ENCODE results near the gene LCN2. TPM values are rescaled to one million over a fixed set of nuclear protein-coding genes. Genes with fewer than 3 reads are reported as not detected.

The LCN2 gene
- total RNA-seq, 2 donors from 2014 or later = not detected

DNA sequence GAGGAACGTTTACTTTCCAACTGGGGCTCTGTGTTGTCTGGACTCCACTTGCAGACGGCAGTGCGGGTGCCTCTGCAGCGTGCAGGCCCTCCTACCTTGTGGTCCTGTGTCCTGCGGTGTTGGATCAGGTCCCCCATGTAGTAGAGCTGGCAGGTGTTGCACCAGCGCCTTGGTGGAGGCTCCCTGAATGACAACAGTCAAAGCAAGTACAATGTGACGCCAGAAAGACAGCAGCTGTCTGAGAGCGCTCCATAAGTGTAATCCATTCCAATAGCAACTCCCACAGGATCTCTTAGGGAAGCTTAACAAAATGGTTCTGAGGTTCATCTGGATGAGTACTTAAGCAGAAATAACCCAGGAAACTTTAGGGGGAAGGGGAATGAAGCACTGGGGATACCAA, 20.7 kb downstream of the LCN2 start:
- peaks cover 55% of the 10 kb centered on the region for H3K36me3 ChIP-seq
- TF ChIP-seq CTCF (IDR thresholded peaks at IDR 0.05) = no peak

GRCh38 chr9:128174062-128174461, 24.8 kb downstream of the LCN2 start:
- TF ChIP-seq CTCF (IDR thresholded peaks at IDR 0.05) = no peak
- Histone ChIP-seq H3K27ac (no peak overlapping the region), H3K4me1 (no peaks in the 10 kb centered on the region), H3K4me3 (no peak overlapping the region), H3K27me3 (no peaks in the 10 kb centered on the region), H3K36me3 (peaks cover 61% of the 10 kb centered on the region), H3K9me3 (no peaks in the 10 kb centered on the region)
- no peak for DNase-seq (ENCODE audit: low spot score)

More for the DNA sequence above, 20.7 kb downstream of the LCN2 start:
- Histone ChIP-seq H3K9me3 (no peaks in the 10 kb centered on the region), H3K27ac (no peak overlapping the region), H3K4me3 (no peak overlapping the region), H3K27me3 (no peaks in the 10 kb centered on the region), H3K4me1 (no peaks in the 10 kb centered on the region)
- DNase-seq (ENCODE audit: low spot score) = no peak

- no peak overlapping the region for H3K4me3 ChIP-seq
- no peak for DNase-seq (ENCODE audit: low spot score)
These were observed 25.9 kb downstream of the LCN2 start for GRCh38 chr9:128175102-128175563.

DNA sequence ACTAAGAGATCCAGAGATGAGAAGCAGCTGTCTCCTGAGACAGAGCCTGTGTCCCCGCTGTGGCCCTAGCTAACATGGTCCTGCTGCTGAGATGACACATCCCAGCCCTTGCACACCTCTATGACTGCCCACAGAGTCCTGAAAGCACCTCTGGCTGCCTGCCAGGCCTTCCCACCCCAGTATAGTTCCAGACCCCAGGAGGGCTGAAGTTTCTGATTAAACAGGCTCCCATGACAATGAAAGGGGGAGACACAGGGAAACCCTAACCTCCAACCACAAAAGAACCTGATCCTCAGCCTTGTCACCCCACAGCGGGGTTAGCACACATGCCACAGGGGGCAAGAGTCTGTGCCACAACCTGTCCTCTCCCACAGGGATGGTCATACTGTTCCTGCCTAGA, 26.5 kb downstream of the LCN2 start:
- H3K4me3 ChIP-seq = no peak overlapping the region

More at GRCh38 chr9:128175102-128175563, 25.9 kb downstream of the LCN2 start:
- TF ChIP-seq CTCF (IDR thresholded peaks at IDR 0.05) = no peak
- no peak overlapping the region for H3K27ac ChIP-seq
- peaks cover 62% of the 10 kb centered on the region for H3K36me3 ChIP-seq
- no peaks in the 10 kb centered on the region for H3K4me1 ChIP-seq
- no peaks in the 10 kb centered on the region for H3K9me3 ChIP-seq
- H3K27me3 ChIP-seq = no peaks in the 10 kb centered on the region

DNA sequence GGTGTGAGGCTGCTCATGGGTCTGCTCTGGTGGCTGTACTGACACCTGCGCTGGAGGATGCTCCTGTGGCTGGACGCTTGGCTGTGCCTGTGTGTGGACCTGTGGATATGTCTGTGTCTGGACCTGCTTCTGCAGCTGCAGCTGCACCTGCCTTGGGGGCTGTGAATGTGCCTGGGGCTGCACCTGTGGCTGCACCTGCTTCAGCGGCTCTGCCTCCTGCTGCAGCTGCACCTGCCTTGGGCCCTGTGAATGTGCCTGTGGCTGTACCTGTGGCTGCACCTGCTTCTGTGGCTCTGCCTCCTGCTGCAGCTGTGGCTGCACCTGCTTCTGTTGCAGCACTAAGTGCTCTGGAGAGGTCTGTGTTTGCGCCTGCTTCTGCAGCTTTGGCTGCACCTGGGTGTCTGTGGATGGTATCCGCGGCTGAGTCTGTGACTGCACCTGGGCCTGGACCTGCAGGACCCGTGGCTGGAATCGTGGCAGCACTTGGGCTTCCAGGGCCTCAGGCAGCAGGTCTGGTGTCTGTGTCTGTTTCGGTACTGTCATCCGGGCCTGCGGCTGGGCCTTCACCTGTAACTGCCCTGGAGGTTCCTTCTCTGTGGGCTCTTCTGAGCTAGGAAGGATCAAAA, 29.7 kb downstream of the LCN2 start:
- TF ChIP-seq CTCF (IDR thresholded peaks at IDR 0.05) = no peak
- Histone ChIP-seq H3K27me3 (no peaks in the 10 kb centered on the region), H3K9me3 (no peaks in the 10 kb centered on the region), H3K4me3 (no peak overlapping the region), H3K4me1 (no peaks in the 10 kb centered on the region), H3K27ac (no peak overlapping the region), H3K36me3 (peaks cover 79% of the 10 kb centered on the region)
- DNase-seq (ENCODE audit: low spot score) = no peak

More for the DNA sequence above, 26.5 kb downstream of the LCN2 start:
- DNase-seq (ENCODE audit: low spot score) = no peak
- H3K27ac ChIP-seq = no peak overlapping the region
- H3K4me1 ChIP-seq = no peaks in the 10 kb centered on the region
- no peaks in the 10 kb centered on the region for H3K27me3 ChIP-seq
- TF ChIP-seq CTCF (IDR thresholded peaks at IDR 0.05) = no peak
- H3K36me3 ChIP-seq = peaks cover 68% of the 10 kb centered on the region
- no peaks in the 10 kb centered on the region for H3K9me3 ChIP-seq

- Histone ChIP-seq H3K36me3 (peaks cover 80% of the 10 kb centered on the region), H3K4me3 (no peak overlapping the region), H3K27me3 (no peaks in the 10 kb centered on the region), H3K9me3 (no peaks in the 10 kb centered on the region), H3K27ac (no peak overlapping the region), H3K4me1 (no peaks in the 10 kb centered on the region)
- no peak for TF ChIP-seq CTCF (IDR thresholded peaks at IDR 0.05)
- no peak for DNase-seq (ENCODE audit: low spot score)
These were observed 30.7 kb downstream of the LCN2 start for GRCh38 chr9:128180001-128180400.

Data from right atrium auricular region (tissue), 2 donors.